CD14-positive monocyte (primary cell): Measurements from ENCODE around the gene CPED1. TPM values are rescaled to one million over a fixed set of nuclear protein-coding genes. Genes with fewer than 3 reads are reported as not detected.

Experiments used
- DNase-seq, 3 donors: peaks; one replicate each; pipeline ENCODE4 v3.0.0-alpha.2; 2011 to 2022
- H2AFZ ChIP-seq: 2 replicates; pipeline ENCODE4 v1.6.0; 2012; ENCODE audit warnings: mild to moderate bottlenecking, low read depth, low read length, inconsistent platforms; ENCODE audit not compliant: insufficient read depth, poor library complexity, severe bottlenecking
- H3K27ac ChIP-seq, 2 donors: 1 replicate in 1 of 2; 2 replicates in 1 of 2; pipeline ENCODE4 v1.5.1; 2012 to 2013; ENCODE audit warnings: low read length in 2 of 2, control low read depth in 1 of 2, inconsistent platforms in 1 of 2, low read depth in 1 of 2, mild to moderate bottlenecking in 1 of 2
- H3K27me3 ChIP-seq, 2 donors: one replicate each; pipeline versions ENCODE4 v1.6.0 to v1.6.1; 2011 to 2013; ENCODE audit warnings: low read length in 2 of 2; ENCODE audit not compliant: control insufficient read depth in 2 of 2, insufficient read depth in 2 of 2
- H3K36me3 ChIP-seq, 2 donors: replicated peaks in 1 of 2; 1 replicate in 1 of 2; 2 replicates in 1 of 2; pipeline versions ENCODE4 v1.5.1 to v1.6.1; 2012 to 2013; ENCODE audit warnings: low read length in 2 of 2, control low read depth in 1 of 2, inconsistent platforms in 1 of 2, mild to moderate bottlenecking in 1 of 2; ENCODE audit not compliant: insufficient read depth in 2 of 2, control insufficient read depth in 1 of 2
- H3K4me1 ChIP-seq, 2 donors: 1 replicate in 1 of 2; 2 replicates in 1 of 2; pipeline versions ENCODE4 v1.5.1 to v1.6.1; 2012 to 2013; ENCODE audit warnings: low read length in 2 of 2, control low read depth in 1 of 2, inconsistent platforms in 1 of 2, mild to moderate bottlenecking in 1 of 2, moderate library complexity in 1 of 2; ENCODE audit not compliant: insufficient read depth in 2 of 2, control insufficient read depth in 1 of 2
- H3K4me2 ChIP-seq: replicated peaks from 2 replicates; pipeline ENCODE3; 2012; ENCODE audit warnings: low read length, moderate library complexity, mild to moderate bottlenecking; ENCODE audit not compliant: poor library complexity, severe bottlenecking; ENCODE audit errors: extremely low read depth
- H3K4me3 ChIP-seq, 3 experiments: fragments of 200-600 bp in 1 of 3; sonication (generic) in 1 of 3; replicated peaks in 1 of 3; 1 replicate in 2 of 3; 2 replicates in 1 of 3; pipeline ENCODE4 v1.5.1; 2011 to 2013; ENCODE audit warnings: low read length in 3 of 3, mild to moderate bottlenecking in 3 of 3, control low read depth in 2 of 3, low read depth in 2 of 3, inconsistent platforms in 1 of 3, moderate library complexity in 1 of 3
- H3K79me2 ChIP-seq: 2 replicates; pipeline ENCODE4 v1.6.0; 2012; ENCODE audit warnings: mild to moderate bottlenecking, control low read depth, inconsistent platforms, low read length, moderate library complexity; ENCODE audit not compliant: insufficient read depth
- H3K9ac ChIP-seq: 2 replicates; pipeline ENCODE4 v1.6.0; 2017; ENCODE audit warnings: low read length, mild to moderate bottlenecking; ENCODE audit not compliant: insufficient read depth, poor library complexity, severe bottlenecking
- H3K9me3 ChIP-seq, 2 donors: replicated peaks in 1 of 2; 1 replicate in 1 of 2; 2 replicates in 1 of 2; pipeline versions ENCODE4 v1.5.1 to v1.6.1; 2012 to 2013; ENCODE audit warnings: low read length in 2 of 2, control low read depth in 1 of 2; ENCODE audit not compliant: control insufficient read depth in 1 of 2, insufficient read depth in 1 of 2
- H4K20me1 ChIP-seq: 2 replicates; pipeline ENCODE4 v1.6.0; 2012; ENCODE audit warnings: mild to moderate bottlenecking, low read length, control low read depth, moderate library complexity; ENCODE audit not compliant: insufficient read depth
- H3K27ac Mint-ChIP-seq, 7 donors: one replicate each; pipeline ENCODE4 v1.8.0; 2020; ENCODE audit warnings: mild to moderate bottlenecking in 7 of 7, mixed read lengths in 7 of 7, moderate library complexity in 6 of 7, inconsistent platforms in 2 of 7
- H3K27me3 Mint-ChIP-seq, 3 donors: one replicate each; pipeline ENCODE4 v1.8.0; 2021 to 2022; ENCODE audit warnings: low read depth in 3 of 3, mild to moderate bottlenecking in 3 of 3, mixed read lengths in 3 of 3, moderate library complexity in 3 of 3, inconsistent platforms in 1 of 3
- H3K36me3 Mint-ChIP-seq, 2 donors: one replicate each; pipeline ENCODE4 v1.8.0; 2020; ENCODE audit warnings: mixed read lengths in 2 of 2, inconsistent platforms in 1 of 2, mild to moderate bottlenecking in 1 of 2
- H3K4me1 Mint-ChIP-seq: one replicate; pipeline ENCODE4 v1.8.0; 2020; ENCODE audit warnings: mild to moderate bottlenecking, mixed read lengths
- H3K4me3 Mint-ChIP-seq, 2 donors: one replicate each; pipeline ENCODE4 v1.8.0; 2020; ENCODE audit warnings: mild to moderate bottlenecking in 2 of 2, mixed read lengths in 2 of 2, moderate library complexity in 1 of 2
- H3K9me3 Mint-ChIP-seq, 7 donors: one replicate each; pipeline ENCODE4 v1.8.0; 2020 to 2022; ENCODE audit warnings: mixed read lengths in 7 of 7, mild to moderate bottlenecking in 6 of 7, moderate library complexity in 6 of 7, inconsistent platforms in 2 of 7
- CTCF ChIP-seq: fragments of 200-600 bp; IDR thresholded peaks from one replicate; pipeline ENCODE4 v1.8.0; 2022; ENCODE audit warnings: antibody characterized with exemption, mild to moderate bottlenecking
- WGBS: methylation state at CpG from one replicate; pipeline ENCODE4 v1.1.5; 2013; ENCODE audit warnings: missing lambda C conversion rate; ENCODE audit not compliant: insufficient coverage; 5-methylcytosine and 5-hydroxymethylcytosine counted together
- intact Hi-C, 2 donors: fragments of 100-400 bp; cut with micrococcal nuclease; formaldehyde crosslinking; loops; one replicate each; pipeline versions ENCODE4 v1.15.0 to v1.15.1; 2023
- polyA plus RNA-seq, 3 donors: library from polyadenylated mRNA; depleted of rRNA in 1 of 3; unstranded in 2 of 3; stranded (reverse) in 1 of 3; fragments of 300-500 nt in 2 of 3; fragments of >200 nt in 1 of 3; fragmentation: Illumina TruSeq in 2 of 3; gene quantifications; 1 replicate in 2 of 3; 2 replicates in 1 of 3; pipeline ENCODE4 v1.2.3, GENCODE V29; 2012 to 2021

The CPED1 gene
- polyA plus RNA-seq, 3 donors: 9.8 to 30.0 (median 20.4) TPM

GRCh38 chr7:121137580-121137979, 149.1 kb downstream of the CPED1 start:
- Histone ChIP-seq H3K27me3 (no peaks in the 10 kb centered on the region), H3K9ac (no peak overlapping the region), H4K20me1 (no peaks in the 10 kb centered on the region), H3K79me2 (no peaks in the 10 kb centered on the region), H3K4me3 (no peak overlapping the region), H2AFZ (no peak overlapping the region), H3K4me1 (no peaks in the 10 kb centered on the region), H3K9me3 (no peaks in the 10 kb centered on the region), H3K4me2 (no peak overlapping the region), H3K36me3 (peaks cover 0 to 9% of the 10 kb centered on the region in 2 donors), H3K27ac (no peak overlapping the region)
- Mint-ChIP-seq H3K4me3 (no peak overlapping the region), H3K36me3 (peaks cover 3 to 7% of the 10 kb centered on the region in 2 donors), H3K9me3 (no peaks in the 10 kb centered on the region), H3K27me3 (peaks cover 0 to 4% (median 0%) of the 10 kb centered on the region in 3 donors), H3K27ac (no peak overlapping the region), H3K4me1 (peaks cover 4% of the 10 kb centered on the region)
- DNase-seq: no peak
- TF ChIP-seq CTCF: no peak
- intact Hi-C loops: no loop called here
- WGBS: no CpG with 5 or more reads among the region's 2 CpGs

GRCh38 chr7:121138262-121138933, 149.9 kb downstream of the CPED1 start:
- Mint-ChIP-seq H3K9me3 (no peaks in the 10 kb centered on the region), H3K27me3 (peaks cover 0 to 4% (median 0%) of the 10 kb centered on the region in 3 donors), H3K27ac (peak overlapping the region in 1 of 7 donors; percentile 60), H3K4me1 (peaks cover 4% of the 10 kb centered on the region), H3K36me3 (peaks cover 3 to 7% of the 10 kb centered on the region in 2 donors), H3K4me3 (peak overlapping the region in 1 of 2 donors; percentile 61)
- no peaks in the 10 kb centered on the region for H3K9me3 ChIP-seq
- no peak overlapping the region for H3K4me2 ChIP-seq
- no peak overlapping the region for H3K9ac ChIP-seq
- no peaks in the 10 kb centered on the region for H3K27me3 ChIP-seq
- H3K27ac ChIP-seq: no peak overlapping the region
- H3K36me3 ChIP-seq: peaks cover 0 to 14% of the 10 kb centered on the region in 2 donors
- WGBS: 76% methylated on average over 5 of the region's 8 CpGs
- TF ChIP-seq CTCF: no peak
- DNase-seq: no peak
- no peaks in the 10 kb centered on the region for H3K4me1 ChIP-seq
- H3K79me2 ChIP-seq: no peaks in the 10 kb centered on the region
- H2AFZ ChIP-seq: no peak overlapping the region
- H3K4me3 ChIP-seq: no peak overlapping the region
- no peaks in the 10 kb centered on the region for H4K20me1 ChIP-seq
- intact Hi-C loops: no loop called here
